ENCODE measurements around the gene RACK1.
A peak's percentile ranks its signal among the peaks of the same experiment; 100 is the strongest.

The RACK1 gene

DNA sequence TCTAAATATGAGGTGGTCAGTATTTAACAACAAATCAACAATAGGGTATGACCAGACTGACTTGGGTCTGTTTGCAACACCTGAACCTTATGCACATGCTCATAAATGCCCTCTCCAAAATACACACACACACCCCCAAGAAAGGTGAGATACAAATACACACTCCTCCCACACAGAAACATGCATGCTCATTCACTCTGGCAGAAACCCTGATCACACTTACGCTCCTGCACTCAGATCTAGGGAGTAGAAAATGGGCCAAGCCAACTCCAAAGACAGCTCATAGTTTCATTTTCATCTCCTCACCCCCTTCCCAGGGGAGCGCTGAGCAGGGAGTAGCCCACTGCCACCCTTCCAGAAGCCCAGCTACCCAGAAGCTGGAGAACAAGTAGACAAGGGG lies 50.0 kb downstream of the RACK1 start:
- no peak for DNase-seq

DNA sequence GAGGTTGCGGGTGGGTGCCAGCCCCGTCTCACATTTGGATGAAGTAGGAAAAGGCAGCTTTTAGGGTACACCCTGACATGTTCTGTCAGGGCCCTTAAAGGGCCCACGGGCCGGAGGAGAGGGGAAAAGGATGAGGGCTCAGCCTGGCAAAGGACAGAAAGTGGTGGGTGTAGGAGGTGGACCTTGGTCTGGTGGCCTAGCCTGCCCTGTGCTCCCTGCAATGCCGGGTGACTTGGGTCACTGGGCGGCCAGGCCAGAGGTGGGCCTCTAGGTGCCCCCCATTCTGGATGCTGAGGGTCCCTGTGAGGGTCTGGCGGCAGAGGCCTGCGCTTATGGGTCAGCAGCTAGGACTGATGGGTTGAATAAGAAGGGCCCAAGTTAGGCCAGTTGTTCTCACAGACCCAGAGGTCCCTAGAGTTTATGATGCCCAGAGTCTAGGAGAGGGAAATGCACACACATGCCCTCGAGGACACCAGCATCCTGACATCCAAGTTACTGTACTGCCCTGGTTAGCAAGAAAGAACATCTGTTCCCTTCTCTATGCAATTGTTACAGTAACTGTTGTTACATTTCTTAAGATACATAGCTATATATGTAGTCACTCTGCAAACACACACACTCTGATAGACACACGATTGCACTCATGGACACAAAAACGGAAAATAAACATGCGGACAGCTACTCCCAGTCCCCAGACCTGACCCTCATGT lies 51.2 kb downstream of the RACK1 start:
- DNase-seq, result no peak

DNA sequence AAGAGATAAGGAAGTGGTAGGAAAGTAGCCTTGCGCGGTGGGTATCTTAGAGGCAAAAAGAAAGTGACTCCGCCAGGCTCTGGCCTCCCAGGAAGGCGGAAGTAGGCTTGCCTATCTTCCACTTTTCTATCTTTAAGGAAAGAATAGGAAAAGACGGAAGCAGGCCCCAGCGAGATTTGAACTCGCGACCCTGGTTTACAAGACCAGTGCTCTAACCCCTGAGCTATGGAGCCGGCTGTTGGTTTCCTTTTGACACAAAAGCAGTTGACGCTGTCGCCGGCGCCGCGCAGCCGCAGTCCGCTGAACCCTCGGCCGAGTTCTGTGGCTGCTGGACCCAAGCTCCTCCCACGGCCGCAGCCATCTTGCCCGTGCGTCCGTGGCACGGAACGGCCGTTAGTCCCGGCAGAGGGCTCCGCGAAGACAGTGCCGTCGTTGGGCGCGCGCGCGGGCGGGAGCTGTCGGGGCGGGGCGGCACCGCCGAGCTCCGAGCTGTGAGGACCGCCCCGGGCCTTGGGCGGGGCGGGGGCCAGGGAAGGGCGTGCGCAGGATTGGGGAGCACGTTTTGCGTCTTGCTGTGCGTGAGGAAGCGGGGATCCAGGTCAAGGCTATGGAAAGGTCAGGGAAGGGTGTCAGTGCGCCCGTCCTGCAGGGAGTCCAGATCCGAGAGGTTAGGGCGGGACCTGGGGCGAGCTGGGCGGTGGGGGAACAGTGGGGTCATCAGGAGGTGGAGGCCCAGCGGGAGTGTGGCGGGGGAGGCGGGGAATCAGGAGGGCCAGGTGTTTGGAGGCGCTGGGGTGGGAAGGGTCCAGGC lies 52.0 kb downstream of the RACK1 start:
- DNase-seq, result peak; percentile 99

DNA sequence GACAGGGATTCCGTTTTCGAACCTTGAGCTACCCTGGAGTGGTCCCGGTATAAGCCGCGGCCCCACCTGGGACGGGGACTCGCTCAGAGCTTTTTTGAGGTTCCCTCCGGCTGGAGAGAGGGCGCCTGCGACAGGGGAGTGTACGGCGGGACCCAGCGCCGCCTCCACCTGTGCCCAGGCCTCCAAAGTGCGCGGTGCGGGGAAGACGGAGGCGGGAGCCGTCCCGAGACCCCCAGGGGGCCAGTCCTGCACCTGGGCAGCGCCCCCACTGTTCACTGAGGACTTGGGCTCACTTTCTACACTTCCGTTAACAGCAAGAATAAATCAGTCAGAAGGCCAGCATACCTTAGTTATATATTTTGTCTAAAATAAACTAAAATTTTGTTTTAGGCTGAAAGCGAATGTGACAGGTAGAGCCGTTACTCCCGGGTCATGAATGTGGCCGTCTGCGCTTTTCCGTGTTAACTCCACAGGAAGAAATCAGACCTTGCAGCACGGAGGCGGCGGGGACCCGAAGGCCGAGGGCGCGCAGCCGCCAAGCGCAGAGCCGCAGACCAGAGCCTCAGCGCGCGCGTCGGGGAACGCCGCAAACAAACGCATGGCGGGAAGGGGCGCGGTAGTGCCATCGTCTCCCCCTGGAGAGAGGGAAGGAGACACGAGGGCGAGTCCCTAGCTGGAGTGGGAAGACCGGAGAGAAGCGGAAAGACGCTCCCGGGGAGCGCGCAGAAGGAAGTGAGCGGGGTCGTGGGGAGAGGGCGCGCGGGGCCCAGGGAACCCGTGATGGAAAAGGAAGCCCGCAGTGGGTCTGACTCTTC lies 52.8 kb downstream of the RACK1 start:
- DNase-seq, result peak; percentile 67

DNA sequence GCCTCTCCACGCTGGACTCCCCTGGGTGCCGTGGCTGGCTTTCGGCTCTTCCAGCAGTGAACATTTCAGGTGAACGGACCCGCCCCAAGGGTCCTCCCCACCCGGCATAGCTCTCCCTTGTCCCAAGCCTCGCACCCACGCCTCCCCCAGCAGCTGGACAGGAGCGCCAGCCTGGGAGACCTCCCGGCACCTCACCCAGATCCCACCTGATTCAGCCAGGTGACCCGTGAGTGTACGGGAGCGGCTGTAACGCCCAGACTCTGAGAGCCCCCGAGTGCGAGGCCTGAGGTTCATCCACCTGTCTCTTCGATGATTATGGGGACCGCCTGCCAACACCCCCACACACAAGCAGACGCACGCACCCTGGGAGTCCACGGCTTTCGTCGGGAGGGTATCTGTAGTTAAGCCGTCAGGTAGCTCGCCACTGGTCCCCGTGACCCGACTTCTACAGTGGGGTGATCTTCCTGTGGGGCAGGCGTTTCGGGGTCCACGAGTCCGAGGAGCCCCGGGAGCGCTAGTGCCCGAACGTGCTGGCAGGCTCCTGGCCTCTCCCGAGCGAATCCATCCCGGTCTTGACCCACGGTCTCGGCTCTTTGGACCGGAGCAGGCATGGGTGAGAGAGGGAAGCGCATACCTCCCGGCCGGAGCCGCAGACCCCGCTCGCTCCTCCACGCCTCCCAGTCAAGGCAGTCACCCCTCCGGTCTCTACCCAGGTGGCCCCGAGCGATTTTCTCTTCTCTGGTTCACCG lies 53.6 kb downstream of the RACK1 start:
- DNase-seq, result peak; percentile 42

DNA sequence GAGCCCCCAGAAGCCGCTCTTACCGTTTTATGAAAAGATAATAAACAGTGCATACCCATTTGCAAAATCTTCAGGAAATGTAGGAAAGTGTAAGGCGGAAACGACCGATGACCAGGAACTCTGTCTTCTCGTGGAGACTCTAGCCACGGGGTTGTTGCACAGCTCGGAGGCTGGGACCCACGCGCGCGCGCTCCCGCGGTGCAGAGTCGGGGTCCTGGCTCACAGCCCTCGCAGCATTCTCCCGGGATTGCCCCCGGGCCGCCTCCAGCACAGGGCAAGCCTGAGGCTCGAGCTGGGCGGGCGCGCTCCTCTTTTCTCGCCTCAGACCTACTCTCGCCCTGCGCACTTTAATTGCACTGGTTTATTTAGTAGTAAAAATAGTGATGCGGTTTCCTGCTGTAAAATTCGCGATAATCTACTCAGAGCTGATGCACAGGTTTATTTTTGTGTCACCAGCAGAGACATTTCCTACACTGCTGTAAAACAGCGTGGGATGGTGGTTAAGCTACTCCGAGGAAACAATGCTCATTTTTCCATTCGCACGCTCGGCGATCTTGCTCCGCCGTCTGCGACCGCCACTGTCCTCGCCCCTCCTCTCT lies 54.2 kb downstream of the RACK1 start:
- peak; percentile 51 for DNase-seq

DNA sequence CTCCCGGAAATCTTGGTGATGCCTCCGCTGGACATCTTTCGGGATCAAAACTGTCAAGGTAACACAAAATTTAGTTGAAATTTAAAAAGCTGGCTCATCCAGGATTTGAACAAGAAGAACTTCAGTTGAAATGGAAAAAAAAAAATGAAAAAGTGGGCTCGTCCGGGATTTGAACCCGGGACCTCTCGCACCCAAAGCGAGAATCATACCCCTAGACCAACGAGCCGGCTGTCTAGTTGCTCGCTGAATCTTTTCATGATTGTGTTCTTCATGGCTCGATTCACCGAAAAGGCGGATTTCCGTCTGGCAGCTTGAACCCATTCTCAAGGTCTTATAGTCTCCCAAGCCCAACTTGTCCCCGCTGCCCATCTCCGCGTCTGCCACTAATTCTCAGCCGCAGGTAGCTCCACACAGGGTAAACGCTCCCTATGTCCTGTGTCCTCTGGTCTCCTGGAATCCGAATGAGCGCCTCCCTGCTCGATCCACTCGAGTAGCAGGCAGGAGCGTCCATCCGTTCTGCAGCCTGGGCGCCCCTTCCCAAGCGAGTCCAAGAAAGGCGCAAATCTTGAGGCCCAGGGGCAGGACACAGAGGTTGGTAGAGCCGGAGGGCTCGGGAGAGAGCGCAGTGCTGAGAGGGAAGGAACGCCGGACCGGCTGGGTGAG lies 54.9 kb downstream of the RACK1 start:
- DNase-seq, result peak; percentile 92

DNA sequence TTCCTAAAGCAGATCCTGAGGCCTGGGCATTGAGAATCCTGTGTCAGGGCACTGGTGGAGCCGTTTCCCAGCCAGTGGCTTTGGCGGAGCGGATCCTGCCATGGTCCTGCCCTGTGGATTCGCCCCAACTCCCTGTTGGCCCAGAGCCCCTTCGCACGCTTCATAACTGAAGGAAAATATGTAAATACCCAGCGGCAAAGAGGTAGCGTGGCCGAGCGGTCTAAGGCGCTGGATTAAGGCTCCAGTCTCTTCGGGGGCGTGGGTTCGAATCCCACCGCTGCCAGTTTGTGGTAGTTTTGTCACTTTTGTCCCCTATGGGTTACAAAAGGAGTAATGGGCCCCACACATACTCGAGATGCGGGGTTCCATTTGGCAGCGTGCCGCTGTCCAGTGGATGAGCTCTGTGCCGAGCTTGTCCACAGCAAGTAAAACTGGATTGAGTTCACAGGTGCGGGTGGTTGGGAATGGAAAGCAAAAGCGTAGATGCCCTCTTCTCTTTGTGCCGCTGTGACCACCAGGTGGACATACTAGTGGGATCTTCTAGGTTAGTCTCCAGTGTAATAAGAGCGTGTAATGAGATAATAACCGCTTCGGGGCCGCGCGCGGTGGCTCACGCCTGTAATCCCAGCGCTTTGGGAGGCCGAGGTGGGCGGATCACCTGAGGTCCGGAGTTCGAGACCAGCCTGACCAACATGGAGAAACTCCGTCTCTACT lies 56.0 kb downstream of the RACK1 start:
- peak; percentile 89 for DNase-seq

DNA sequence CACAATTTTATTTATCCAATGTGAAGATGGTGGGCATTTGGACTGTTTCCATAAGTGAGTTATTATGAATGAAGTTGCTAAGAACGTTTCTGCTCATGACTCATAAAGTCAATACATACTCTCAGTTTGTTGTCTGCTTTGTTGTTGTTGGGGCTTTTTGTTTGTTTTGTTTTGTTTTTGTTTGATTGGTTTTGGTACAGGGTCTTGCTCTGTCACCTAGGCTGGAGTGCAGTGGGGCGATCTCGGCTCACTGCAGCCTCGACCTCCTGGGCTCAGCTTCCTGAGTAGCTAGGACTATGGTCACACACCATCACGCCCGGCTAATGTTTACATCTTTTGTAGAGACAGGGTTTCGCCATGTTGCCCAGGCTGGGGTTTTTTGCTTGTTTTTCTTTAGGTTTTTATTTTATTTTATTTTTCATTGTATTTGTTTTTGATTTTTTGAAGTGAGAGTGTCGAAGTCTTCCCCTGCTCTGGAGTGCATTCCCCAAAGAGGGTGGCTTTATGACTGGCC lies 56.7 kb downstream of the RACK1 start:
- no peak for DNase-seq

Data from femur (tissue), 1 donor.